Chondrocyte (in vitro differentiated cells): ENCODE data around the gene PHYHIPL. TPM values are rescaled to one million over a fixed set of nuclear protein-coding genes. Genes with fewer than 3 reads are reported as not detected.

Experiments
- DNase-seq: peaks from one replicate; pipeline ENCODE4 v3.0.0; 2021; ENCODE audit warnings: mixed read lengths, low spot score
- H3K27ac Mint-ChIP-seq: one replicate; pipeline ENCODE4 v1.8.0; 2021; ENCODE audit warnings: mild to moderate bottlenecking, moderate library complexity, mixed read lengths; ENCODE audit not compliant: unreplicated experiment
- H3K27me3 Mint-ChIP-seq: 2 replicates; pipeline ENCODE4 v1.8.0; 2021; ENCODE audit warnings: low read depth, mixed read lengths
- H3K36me3 Mint-ChIP-seq: 2 replicates; pipeline ENCODE4 v1.8.0; 2021; ENCODE audit warnings: low read depth, mixed read lengths
- H3K4me1 Mint-ChIP-seq: 2 replicates; pipeline ENCODE4 v1.8.0; 2021; ENCODE audit warnings: low read depth, mild to moderate bottlenecking, mixed read lengths
- H3K4me3 Mint-ChIP-seq: one replicate; pipeline ENCODE4 v1.8.0; 2021; ENCODE audit warnings: mild to moderate bottlenecking, moderate library complexity, mixed read lengths; ENCODE audit not compliant: unreplicated experiment
- H3K9me3 Mint-ChIP-seq: 2 replicates; pipeline ENCODE4 v1.8.0; 2021; ENCODE audit warnings: low read depth, mixed read lengths
- total RNA-seq: library from RNA; stranded (reverse); gene quantifications from 3 replicates; pipeline ENCODE4 v1.2.1, GENCODE V29; 2021
- TF ChIP-seq, protein P1 (sequence below): fragments of 200-600 bp; sonication (generic); IDR thresholded peaks from 2 replicates; pipeline ENCODE4 v1.5.0; 2021; ENCODE audit warnings: antibody characterized with exemption, mild to moderate bottlenecking, moderate library complexity

PHYHIPL gene
- total RNA-seq, 1 donor from 2014 or later = 0.20 TPM

DNA sequence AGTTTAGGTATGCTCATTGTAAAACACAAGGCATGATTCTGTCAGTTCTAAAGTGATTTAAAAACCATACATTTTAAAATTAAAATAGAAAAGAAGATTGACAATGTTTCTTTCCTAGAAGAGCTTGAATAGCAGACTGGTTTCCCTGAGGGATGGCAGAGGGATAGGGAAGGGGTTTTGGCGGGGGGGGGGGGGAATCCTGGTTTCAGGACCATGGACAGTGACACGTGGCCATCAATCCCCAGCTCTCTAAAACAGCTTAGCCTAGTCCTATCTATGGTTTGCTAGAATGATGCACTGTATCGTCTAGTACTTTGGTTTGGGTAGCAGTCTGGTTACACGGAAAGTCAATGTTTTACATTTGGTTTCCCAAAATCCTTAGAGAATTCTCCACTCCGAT is 88.7 kb downstream of the PHYHIPL start:
- peaks cover 6% of the 10 kb centered on the region for H3K9me3 Mint-ChIP-seq
- DNase-seq = no peak
- no peak overlapping the region for H3K4me3 Mint-ChIP-seq
- TF ChIP-seq, protein P1, sequence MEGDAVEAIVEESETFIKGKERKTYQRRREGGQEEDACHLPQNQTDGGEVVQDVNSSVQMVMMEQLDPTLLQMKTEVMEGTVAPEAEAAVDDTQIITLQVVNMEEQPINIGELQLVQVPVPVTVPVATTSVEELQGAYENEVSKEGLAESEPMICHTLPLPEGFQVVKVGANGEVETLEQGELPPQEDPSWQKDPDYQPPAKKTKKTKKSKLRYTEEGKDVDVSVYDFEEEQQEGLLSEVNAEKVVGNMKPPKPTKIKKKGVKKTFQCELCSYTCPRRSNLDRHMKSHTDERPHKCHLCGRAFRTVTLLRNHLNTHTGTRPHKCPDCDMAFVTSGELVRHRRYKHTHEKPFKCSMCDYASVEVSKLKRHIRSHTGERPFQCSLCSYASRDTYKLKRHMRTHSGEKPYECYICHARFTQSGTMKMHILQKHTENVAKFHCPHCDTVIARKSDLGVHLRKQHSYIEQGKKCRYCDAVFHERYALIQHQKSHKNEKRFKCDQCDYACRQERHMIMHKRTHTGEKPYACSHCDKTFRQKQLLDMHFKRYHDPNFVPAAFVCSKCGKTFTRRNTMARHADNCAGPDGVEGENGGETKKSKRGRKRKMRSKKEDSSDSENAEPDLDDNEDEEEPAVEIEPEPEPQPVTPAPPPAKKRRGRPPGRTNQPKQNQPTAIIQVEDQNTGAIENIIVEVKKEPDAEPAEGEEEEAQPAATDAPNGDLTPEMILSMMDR = no peak
- no peaks in the 10 kb centered on the region for H3K4me1 Mint-ChIP-seq
- H3K27me3 Mint-ChIP-seq = peaks cover 11% of the 10 kb centered on the region
- peaks cover 12% of the 10 kb centered on the region for H3K36me3 Mint-ChIP-seq
- no peak overlapping the region for H3K27ac Mint-ChIP-seq

DNA sequence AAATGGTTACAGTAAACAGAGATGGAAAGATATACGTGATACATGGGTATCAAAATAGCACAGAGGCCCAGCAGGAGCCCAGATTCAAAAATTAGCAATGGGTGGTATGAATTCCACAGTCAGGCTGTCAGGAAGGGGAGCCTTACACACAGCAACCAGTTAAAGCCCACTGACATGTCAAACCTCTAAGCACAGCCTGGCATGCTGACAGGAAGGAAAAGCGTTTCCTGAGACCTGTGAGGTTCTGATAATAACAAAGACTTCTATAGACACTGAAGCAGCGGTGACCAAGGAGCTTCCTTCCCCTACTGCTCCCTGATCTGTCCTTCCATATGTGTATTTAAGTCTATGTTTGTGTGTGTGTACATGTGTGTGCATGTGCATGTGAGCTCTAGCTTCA is 89.9 kb downstream of the PHYHIPL start:
- DNase-seq = no peak
- TF ChIP-seq, protein P1 = no peak
- Mint-ChIP-seq H3K27ac (no peak overlapping the region), H3K9me3 (peaks cover 3% of the 10 kb centered on the region), H3K36me3 (peaks cover 10% of the 10 kb centered on the region), H3K4me3 (no peak overlapping the region), H3K4me1 (no peaks in the 10 kb centered on the region), H3K27me3 (peaks cover 12% of the 10 kb centered on the region)

DNA sequence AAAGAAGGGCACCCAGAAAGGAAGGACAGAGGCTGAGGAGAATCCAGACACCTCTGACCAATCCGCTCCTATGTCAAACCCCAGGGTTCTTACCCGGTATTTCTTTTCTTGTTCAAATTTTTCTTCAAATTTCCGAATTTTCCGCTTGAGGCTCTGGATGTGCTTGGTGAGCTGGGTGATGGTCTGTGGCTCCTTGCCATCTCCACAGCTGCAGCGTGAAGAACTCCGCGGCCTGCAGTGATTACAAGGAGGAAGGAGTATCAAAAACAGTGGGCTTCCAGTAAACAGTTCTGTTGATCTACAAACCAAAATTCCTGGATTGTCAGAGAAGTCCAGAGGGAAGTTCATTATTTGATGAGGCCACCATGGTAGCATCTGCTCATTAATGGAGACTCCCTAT is 92.0 kb downstream of the PHYHIPL start:
- Mint-ChIP-seq H3K36me3 (peaks cover 8% of the 10 kb centered on the region), H3K27me3 (peaks cover 12% of the 10 kb centered on the region), H3K9me3 (peaks cover 3% of the 10 kb centered on the region), H3K4me1 (no peaks in the 10 kb centered on the region), H3K4me3 (no peak overlapping the region), H3K27ac (no peak overlapping the region)
- TF ChIP-seq, protein P1 = no peak
- no peak for DNase-seq

DNA sequence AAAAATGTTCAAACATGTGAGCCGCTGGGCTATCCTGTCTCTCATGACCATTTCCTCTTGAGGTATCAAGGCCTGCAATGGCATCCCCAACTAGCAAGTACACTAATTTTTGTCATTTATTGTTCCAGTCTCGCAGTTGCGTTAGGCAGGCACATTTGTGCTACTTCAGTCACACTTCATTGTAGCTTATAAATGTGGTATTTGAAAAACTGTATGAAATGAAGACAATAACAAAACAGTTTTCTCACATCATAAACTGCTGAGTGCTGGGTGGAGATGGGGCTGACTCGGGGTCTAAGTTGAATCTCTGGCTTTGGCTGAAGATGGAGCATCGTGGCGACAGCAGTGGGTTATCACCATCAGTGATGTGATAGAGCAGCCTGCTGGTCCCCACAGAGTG is 93.2 kb downstream of the PHYHIPL start:
- peaks cover 12% of the 10 kb centered on the region for H3K27me3 Mint-ChIP-seq
- DNase-seq = no peak

DNA sequence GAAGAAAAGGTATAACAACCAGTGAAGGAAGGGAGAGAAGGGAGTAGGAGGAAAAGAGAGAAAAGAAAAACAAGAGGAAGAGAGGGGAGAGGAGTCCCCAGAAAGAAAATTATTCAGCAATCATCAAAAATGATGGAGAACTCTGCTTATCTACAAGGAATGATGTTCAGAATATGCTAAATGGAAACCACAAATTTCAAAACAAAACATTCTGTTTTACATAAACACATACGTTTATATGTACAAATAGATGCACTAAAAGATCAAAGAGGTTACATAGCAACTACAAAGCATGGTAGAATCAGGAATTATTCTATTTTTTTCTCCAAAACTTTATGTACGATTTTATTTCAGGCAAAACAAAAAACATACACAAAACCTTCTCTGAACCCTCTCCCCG is 94.0 kb downstream of the PHYHIPL start:
- TF ChIP-seq, protein P1 = no peak
- H3K27ac Mint-ChIP-seq = no peak overlapping the region
- peaks cover 3% of the 10 kb centered on the region for H3K9me3 Mint-ChIP-seq

More for the DNA sequence above, 93.2 kb downstream of the PHYHIPL start:
- Mint-ChIP-seq H3K9me3 (peaks cover 3% of the 10 kb centered on the region), H3K36me3 (peaks cover 8% of the 10 kb centered on the region), H3K4me1 (no peaks in the 10 kb centered on the region), H3K27ac (no peak overlapping the region), H3K4me3 (no peak overlapping the region)
- TF ChIP-seq, protein P1 = no peak

More for the DNA sequence above, 94.0 kb downstream of the PHYHIPL start:
- H3K27me3 Mint-ChIP-seq = peaks cover 12% of the 10 kb centered on the region
- H3K4me1 Mint-ChIP-seq = no peaks in the 10 kb centered on the region
- peaks cover 8% of the 10 kb centered on the region for H3K36me3 Mint-ChIP-seq
- DNase-seq = no peak
- no peak overlapping the region for H3K4me3 Mint-ChIP-seq
